Aortic smooth muscle cell (primary cell): ENCODE data around the gene NOP9. TPM values are rescaled to one million over a fixed set of nuclear protein-coding genes. Genes with fewer than 3 reads are reported as not detected.

Source experiments
- total RNA-seq: library from RNA; depleted of rRNA; stranded (reverse); fragments of >200 nt; gene quantifications from 2 replicates; pipeline ENCODE4 v1.2.3, GENCODE V29; 2014

NOP9 gene
- 16.8 and 22.3 TPM in 2 replicates for total RNA-seq

DNA sequence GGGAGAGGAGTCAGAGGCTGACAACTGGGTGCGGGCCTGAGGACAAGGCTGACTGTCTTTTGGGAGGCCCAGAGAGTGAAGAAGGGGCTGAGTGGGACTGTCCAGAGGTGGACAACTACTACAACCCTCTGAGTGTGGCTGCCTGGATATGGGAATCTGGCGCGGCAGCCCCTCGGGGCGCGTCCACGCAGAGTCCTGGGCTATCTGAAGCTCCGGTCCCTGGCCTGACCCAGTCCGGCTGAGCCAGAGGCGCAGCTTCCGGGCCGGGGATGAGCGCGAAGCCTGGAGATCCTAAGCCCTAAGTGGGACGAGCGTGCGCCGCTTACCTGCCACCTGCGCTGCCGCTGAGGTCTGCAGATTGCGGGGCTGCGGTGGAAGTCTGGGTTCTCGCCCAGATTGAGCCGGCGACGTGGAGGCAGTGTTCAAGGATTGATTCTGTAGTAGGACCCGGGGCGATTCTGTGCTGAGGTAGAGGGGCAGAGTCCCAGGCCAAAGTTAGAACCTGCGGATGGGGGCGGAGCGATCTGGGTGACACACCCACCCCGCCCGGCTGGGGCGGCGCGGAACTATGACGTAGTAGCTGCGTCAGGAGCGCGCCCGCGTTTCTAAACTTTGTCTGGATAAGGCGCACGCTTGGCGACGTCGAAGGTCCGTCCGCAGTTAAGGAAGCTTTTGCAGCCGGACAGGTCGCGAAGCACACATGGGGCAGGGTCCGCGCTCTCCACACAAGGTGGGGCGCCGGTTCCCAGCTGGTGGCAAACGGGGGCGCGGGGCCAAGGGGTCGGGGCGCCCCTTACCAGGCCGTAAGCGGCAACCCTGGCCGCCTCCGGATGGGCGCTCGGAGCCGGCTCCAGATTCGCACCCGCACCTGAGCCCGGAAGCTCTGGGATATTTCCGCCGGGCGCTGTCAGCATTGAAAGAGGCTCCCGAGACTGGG is at the start of gene NOP9, which contains the start of gene DHRS1:
NOP9 (plus strand) TSS at position 596 of the 937 bp plus-strand sequence; CDS start at position 701, 105 bp downstream.
DHRS1 (minus strand) TSS at position 526 of the 937 bp plus-strand sequence. CDS start 674 bp downstream, outside the sequence.

DNA sequence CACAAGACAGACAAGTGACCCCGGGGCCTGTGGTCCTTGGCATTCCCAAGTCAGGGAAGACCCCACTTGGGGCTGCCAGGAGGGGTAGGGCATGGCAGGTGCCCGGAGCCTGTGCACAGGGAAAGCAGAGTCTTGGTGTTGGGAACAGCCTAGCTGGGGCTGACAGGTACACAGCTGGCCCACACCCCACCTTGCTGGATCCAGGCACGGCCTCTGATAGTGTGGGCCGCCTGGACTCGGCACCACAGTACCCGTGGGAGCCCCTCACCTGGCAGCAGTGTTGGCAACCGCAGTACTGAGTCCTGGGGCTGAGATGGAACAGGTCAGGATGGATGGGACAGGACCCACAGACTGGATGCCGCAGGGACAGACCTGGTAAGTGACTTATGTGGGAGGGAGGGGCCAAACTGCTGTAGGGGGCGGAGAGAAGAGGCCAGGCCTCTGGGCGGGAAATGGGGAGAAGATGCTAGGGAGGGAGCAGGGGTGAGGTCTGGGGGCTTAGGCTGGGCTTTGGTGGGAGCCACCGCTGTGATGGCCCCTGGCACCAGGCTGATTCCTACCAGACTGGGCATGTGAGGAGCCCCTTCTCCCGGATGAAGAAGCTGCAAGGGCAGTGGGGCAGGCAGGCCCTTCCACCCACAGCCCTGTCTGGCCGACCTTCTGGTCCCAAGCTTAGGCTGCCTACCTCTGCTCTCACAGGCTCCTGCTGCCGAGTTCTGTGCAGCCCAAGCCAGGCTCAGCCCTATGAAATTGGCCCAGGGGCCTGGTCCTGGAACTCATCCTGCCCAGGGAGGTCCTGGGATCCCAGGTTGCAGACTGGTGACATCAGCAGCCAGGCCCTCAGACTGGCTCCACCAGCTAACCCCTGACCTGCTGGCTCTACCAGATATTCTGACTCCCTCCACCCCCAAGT is 36.6 kb upstream of the NOP9 start, which contains the start of gene TGM1:
TGM1 (minus strand) TSS at position 357 of the 913 bp plus-strand sequence. CDS start 825 bp downstream, outside the sequence.

DNA sequence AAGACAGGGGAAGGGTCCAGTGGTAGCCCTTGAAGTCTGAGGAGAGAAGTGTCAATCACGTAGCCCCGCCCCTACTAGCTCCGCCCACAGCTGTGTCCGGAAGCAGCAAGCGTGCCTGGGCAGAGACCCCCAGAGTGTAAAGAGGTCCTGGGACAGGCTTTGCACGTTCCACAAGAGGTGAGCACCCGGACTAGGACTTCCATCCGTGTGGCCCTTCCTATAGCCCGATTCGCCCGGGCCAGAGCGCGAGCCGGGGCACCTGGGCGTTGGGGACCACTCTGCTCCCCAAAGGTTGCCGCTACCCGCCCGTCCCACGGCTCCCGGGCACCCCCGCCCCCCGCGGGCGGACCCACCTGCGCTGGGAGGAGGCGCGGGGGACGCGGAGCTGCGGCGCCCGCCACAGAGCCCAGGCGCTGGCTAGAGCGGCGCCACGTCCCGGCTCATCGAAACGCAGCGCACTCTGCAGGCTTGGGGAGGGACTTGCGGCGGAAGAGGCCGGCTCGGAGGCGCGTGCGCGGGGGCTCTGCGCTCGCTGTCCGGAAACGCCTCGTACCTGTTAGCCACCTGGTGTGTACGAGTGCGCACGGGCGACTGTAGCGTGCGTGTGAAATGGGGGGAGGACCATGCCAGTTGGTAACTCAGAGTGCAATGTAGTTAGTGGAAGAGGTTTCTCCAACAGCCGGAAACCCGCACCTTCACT is 28.4 kb upstream of the NOP9 start, which contains the start of gene RABGGTA:
RABGGTA (minus strand) TSS at position 464 of the 700 bp plus-strand sequence. CDS start 482 bp downstream, outside the sequence.

GRCh38 chr14:24307575-24308341 is 8.1 kb downstream of the NOP9 start, which contains the start of gene CIDEB:
Gene CIDEB, minus strand, starts transcription at chr14:24307977. Its CDS starts 119 bp downstream, at chr14:24307858.

GRCh38 chr14:24309538-24310264 is 10.1 kb downstream of the NOP9 start, which contains the start of gene LTB4R2:
Gene LTB4R2, plus strand, starts transcription at chr14:24310140. Its CDS starts 525 bp downstream, at chr14:24310665.

DNA sequence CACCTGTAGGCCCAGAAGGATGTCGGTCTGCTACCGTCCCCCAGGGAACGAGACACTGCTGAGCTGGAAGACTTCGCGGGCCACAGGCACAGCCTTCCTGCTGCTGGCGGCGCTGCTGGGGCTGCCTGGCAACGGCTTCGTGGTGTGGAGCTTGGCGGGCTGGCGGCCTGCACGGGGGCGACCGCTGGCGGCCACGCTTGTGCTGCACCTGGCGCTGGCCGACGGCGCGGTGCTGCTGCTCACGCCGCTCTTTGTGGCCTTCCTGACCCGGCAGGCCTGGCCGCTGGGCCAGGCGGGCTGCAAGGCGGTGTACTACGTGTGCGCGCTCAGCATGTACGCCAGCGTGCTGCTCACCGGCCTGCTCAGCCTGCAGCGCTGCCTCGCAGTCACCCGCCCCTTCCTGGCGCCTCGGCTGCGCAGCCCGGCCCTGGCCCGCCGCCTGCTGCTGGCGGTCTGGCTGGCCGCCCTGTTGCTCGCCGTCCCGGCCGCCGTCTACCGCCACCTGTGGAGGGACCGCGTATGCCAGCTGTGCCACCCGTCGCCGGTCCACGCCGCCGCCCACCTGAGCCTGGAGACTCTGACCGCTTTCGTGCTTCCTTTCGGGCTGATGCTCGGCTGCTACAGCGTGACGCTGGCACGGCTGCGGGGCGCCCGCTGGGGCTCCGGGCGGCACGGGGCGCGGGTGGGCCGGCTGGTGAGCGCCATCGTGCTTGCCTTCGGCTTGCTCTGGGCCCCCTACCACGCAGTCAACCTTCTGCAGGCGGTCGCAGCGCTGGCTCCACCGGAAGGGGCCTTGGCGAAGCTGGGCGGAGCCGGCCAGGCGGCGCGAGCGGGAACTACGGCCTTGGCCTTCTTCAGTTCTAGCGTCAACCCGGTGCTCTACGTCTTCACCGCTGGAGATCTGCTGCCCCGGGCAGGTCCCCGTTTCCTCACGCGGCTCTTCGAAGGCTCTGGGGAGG is 11.3 kb downstream of the NOP9 start, which contains the start of gene LTB4R:
LTB4R (plus strand) TSS at position 857 of the 959 bp plus-strand sequence. CDS start 4,150 bp downstream, outside the sequence.

GRCh38 chr14:24334431-24335291 is 35.0 kb downstream of the NOP9 start, which contains the start of gene ADCY4:
Gene ADCY4, minus strand, starts transcription at chr14:24335071. Its CDS starts 419 bp downstream, at chr14:24334652.

GRCh38 chr14:24339284-24340151 is 39.9 kb downstream of the NOP9 start, which contains the start of gene RIPK3:
Gene RIPK3, minus strand, starts transcription at chr14:24339991. Its CDS starts 165 bp downstream, at chr14:24339826.

Other genes with a start within 250 kb of the NOP9 start
- gene CARMIL3, start 247.8 kb upstream of the NOP9 start, total RNA-seq: under 0.01 TPM in 1 of 2 replicates, not detected in the other
- not detected in 2 replicates for gene CPNE6, start 228.3 kb upstream of the NOP9 start, total RNA-seq
- gene PCK2, start 205.5 kb upstream of the NOP9 start, total RNA-seq: 8.6 and 10.2 TPM in 2 replicates
- gene DCAF11, start 185.1 kb upstream of the NOP9 start, total RNA-seq: 63.2 and 68.4 TPM in 2 replicates
- 0.75 and 0.79 TPM in 2 replicates for gene NRL, start 184.9 kb upstream of the NOP9 start, total RNA-seq
- 0.13 and 0.19 TPM in 2 replicates for gene FITM1, start 169.2 kb upstream of the NOP9 start, total RNA-seq
- gene PSME1, start 163.7 kb upstream of the NOP9 start, total RNA-seq: 97.5 and 122 TPM in 2 replicates
- 19.2 and 29.5 TPM in 2 replicates for gene EMC9, start 158.3 kb upstream of the NOP9 start, total RNA-seq
- gene PSME2, start 153.2 kb upstream of the NOP9 start, total RNA-seq: 114 and 116 TPM in 2 replicates
- 31.8 and 33.7 TPM in 2 replicates for gene RNF31, start 152.4 kb upstream of the NOP9 start, total RNA-seq
- gene IRF9, start 138.6 kb upstream of the NOP9 start, total RNA-seq: 102 and 108 TPM in 2 replicates
- gene REC8, start 127.8 kb upstream of the NOP9 start, total RNA-seq: 0.66 and 1.4 TPM in 2 replicates
- gene IPO4, start 111.0 kb upstream of the NOP9 start, total RNA-seq: 32.3 and 46.9 TPM in 2 replicates
- gene TM9SF1, start 104.4 kb upstream of the NOP9 start, total RNA-seq: 52.8 and 58.4 TPM in 2 replicates
- gene TSSK4, start 94.2 kb upstream of the NOP9 start, total RNA-seq: 0.19 TPM in 1 of 2 replicates, not detected in the other
- 25.6 and 31.3 TPM in 2 replicates for gene CHMP4A, start 86.4 kb upstream of the NOP9 start, total RNA-seq
- 17.4 and 21.1 TPM in 2 replicates for gene MDP1, start 83.8 kb upstream of the NOP9 start, total RNA-seq
- 300 and 324 TPM in 2 replicates for gene NEDD8, start 67.5 kb upstream of the NOP9 start, total RNA-seq
- gene GMPR2, start 66.9 kb upstream of the NOP9 start, total RNA-seq: 93.1 and 102 TPM in 2 replicates
- gene TINF2, start 57.2 kb upstream of the NOP9 start, total RNA-seq: 51.5 and 55.1 TPM in 2 replicates
- gene TGM1, start 36.7 kb upstream of the NOP9 start, total RNA-seq: 0.25 and 0.40 TPM in 2 replicates
- gene RABGGTA, start 28.3 kb upstream of the NOP9 start, total RNA-seq: 20.0 and 21.7 TPM in 2 replicates
- 14.5 and 20.0 TPM in 2 replicates for gene DHRS1, start 70 bp upstream of the NOP9 start, total RNA-seq
- gene CIDEB, start 8.1 kb downstream of the NOP9 start, total RNA-seq: 0.68 and 1.1 TPM in 2 replicates
- 2.0 and 2.6 TPM in 2 replicates for gene LTB4R2, start 10.3 kb downstream of the NOP9 start, total RNA-seq
- gene LTB4R, start 11.7 kb downstream of the NOP9 start, total RNA-seq: 0.75 and 1.1 TPM in 2 replicates
- gene ADCY4, start 35.2 kb downstream of the NOP9 start, total RNA-seq: 2.6 and 2.9 TPM in 2 replicates
- gene RIPK3, start 40.1 kb downstream of the NOP9 start, total RNA-seq: 0.19 and 0.40 TPM in 2 replicates
- gene NFATC4, start 68.3 kb downstream of the NOP9 start, total RNA-seq: 32.8 and 34.5 TPM in 2 replicates
- gene NYNRIN, start 99.2 kb downstream of the NOP9 start, total RNA-seq: 4.1 and 6.5 TPM in 2 replicates
- 3.0 and 4.5 TPM in 2 replicates for gene CBLN3, start 129.8 kb downstream of the NOP9 start, total RNA-seq
- 48.1 and 48.2 TPM in 2 replicates for gene KHNYN, start 130.1 kb downstream of the NOP9 start, total RNA-seq
- gene SDR39U1, start 142.9 kb downstream of the NOP9 start, total RNA-seq: 10.1 and 15.1 TPM in 2 replicates
- not detected in 2 replicates for gene CMA1, start 208.4 kb downstream of the NOP9 start, total RNA-seq